WI38 (cell line): Measurements from ENCODE around the gene ROGDI.

Experiments used
- H3K4me3 ChIP-seq: 2 replicates; pipeline ENCODE4 v1.5.1; 2011; ENCODE audit warnings: low read depth, mild to moderate bottlenecking, control low read depth, low read length
- TF ChIP-seq, protein P1 (sequence below): IDR thresholded peaks from 2 replicates; pipeline ENCODE4 v1.5.1; 2012; ENCODE audit warnings: low read depth, mild to moderate bottlenecking, control low read depth, low read length

The ROGDI gene

GRCh38 chr16:4828567-4829321 is 26.3 kb upstream of the ROGDI start:
- TF ChIP-seq, protein P1, sequence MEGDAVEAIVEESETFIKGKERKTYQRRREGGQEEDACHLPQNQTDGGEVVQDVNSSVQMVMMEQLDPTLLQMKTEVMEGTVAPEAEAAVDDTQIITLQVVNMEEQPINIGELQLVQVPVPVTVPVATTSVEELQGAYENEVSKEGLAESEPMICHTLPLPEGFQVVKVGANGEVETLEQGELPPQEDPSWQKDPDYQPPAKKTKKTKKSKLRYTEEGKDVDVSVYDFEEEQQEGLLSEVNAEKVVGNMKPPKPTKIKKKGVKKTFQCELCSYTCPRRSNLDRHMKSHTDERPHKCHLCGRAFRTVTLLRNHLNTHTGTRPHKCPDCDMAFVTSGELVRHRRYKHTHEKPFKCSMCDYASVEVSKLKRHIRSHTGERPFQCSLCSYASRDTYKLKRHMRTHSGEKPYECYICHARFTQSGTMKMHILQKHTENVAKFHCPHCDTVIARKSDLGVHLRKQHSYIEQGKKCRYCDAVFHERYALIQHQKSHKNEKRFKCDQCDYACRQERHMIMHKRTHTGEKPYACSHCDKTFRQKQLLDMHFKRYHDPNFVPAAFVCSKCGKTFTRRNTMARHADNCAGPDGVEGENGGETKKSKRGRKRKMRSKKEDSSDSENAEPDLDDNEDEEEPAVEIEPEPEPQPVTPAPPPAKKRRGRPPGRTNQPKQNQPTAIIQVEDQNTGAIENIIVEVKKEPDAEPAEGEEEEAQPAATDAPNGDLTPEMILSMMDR = no peak
- no peak overlapping the region for H3K4me3 ChIP-seq

GRCh38 chr16:4826980-4827379 is 24.5 kb upstream of the ROGDI start:
- TF ChIP-seq, protein P1 = no peak
- no peak overlapping the region for H3K4me3 ChIP-seq

- no peak overlapping the region for H3K4me3 ChIP-seq
- TF ChIP-seq, protein P1 = no peak
Observed at GRCh38 chr16:4826526-4826925, 24.1 kb upstream of the ROGDI start.

DNA sequence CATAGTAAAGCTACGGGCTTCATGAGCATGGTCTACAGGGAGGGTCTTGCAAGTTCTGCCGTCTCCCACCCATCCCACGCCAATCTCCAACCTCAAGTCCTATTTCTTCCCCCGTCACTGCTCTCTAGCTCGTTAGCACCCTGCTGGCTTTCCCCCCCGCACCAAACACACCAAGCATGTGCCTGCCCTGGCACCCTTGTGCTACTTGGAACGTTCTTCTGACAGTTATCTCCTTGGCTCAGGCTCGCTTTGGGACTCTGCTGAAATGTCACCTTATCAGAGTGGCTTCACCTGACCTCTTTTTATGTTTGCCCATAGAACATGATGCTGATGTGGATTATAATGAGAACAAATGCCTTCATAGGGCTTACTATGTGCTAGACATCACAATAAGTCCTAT is 22.8 kb upstream of the ROGDI start:
- TF ChIP-seq, protein P1 = no peak
- H3K4me3 ChIP-seq = no peak overlapping the region

DNA sequence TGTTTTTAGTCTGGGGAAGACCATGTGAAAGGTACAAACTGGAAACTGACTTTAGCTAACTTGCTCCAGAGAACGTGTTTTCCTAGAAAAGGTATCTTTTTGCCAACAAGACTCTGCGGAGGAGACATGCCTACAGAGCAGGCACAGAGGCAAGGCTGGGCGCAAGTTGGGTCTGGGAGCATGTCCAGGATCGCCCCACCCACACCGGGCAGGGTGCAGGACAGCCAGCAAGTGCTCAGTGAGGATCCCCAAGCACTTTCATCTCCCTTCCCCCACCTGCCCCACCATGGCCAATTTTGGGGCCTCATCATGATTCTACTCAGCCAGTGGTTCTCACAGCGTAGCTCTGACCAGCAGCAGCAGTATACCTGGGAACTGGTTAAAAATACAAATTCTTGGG is 18.2 kb upstream of the ROGDI start:
- H3K4me3 ChIP-seq = no peak overlapping the region
- TF ChIP-seq, protein P1 = no peak

DNA sequence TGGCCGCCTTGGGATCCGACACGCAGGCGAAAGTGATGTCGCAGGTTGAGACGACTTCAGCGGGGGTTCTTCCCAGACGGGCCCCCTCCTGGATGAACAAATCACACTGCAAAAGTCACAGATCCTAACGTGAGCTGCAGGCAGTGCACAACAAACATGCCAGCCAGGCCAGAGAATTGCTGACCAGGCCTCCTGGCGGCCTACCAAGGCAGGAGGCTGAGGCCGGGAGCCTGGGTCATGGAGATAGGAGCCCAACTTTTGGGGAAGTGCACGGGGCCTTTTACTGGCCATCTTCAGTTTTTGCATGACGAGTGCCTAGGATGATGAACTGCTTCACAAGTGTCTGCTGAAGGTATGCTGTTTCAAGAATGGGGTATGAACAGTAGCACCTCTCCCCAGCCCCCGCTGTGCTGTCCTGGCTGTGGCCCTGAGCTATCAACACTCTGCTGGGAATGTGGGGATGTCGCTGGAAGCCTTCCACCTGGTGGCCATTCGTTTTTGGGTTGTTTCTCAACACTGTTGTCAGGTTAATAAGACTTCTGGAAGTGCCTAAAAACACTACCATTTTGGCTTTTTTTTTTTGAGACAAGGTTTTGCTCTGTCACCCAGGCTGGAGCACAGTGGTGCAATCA is 12.2 kb upstream of the ROGDI start:
- TF ChIP-seq, protein P1 = no peak
- no peak overlapping the region for H3K4me3 ChIP-seq

DNA sequence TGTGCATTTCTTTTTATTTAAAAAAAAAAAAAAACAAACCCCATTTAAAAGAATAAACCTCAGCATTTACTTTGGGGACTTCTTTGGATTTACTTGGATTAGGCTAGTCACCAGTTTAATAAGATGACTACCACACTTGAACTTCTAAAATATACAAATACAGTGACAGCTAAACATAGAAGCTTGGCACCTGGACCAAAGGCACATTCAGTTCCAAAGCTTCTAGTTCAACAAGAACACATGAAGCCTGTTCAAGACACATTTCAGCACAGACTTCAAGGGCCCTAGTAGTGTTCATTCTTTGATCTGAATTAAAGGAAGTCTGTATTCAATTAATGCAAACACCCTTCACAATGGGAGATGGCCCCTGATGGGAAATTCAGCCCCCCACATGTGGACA is 11.6 kb upstream of the ROGDI start:
- H3K4me3 ChIP-seq = no peak overlapping the region
- TF ChIP-seq, protein P1 = no peak
